Activated B cell treated with CpG ODN at 0.5 μM for 24 hours (primary cell): ENCODE measurements around the gene KCNJ6. TPM values are rescaled to one million over a fixed set of nuclear protein-coding genes. Genes with fewer than 3 reads are reported as not detected.

Experiments used
- ATAC-seq: fragments of 200-7000 bp; cut with Tn5 transposase; one replicate; pipeline ENCODE4 v1.10.0; 2021; ENCODE audit warnings: low read depth, mild to moderate bottlenecking, moderate library complexity
- CTCF ChIA-PET: fragments of 350-600 bp; sonication (Branson Sonifier 250); formaldehyde crosslinking; loops from one replicate; lab custom pipeline; 2021; ENCODE audit warnings: antibody characterized with exemption; lab: Charles Lee
- POLR2A ChIA-PET: fragments of 350-600 bp; sonication (Branson Sonifier 250); formaldehyde crosslinking; loops from one replicate; lab custom pipeline; 2021; ENCODE audit warnings: antibody characterized with exemption; lab: Charles Lee
- DNase-seq: peaks from one replicate; pipeline ENCODE4 v3.0.0; 2022
- H3K27ac Mint-ChIP-seq: one replicate; pipeline ENCODE4 v1.8.0; 2020; ENCODE audit warnings: mixed read lengths
- H3K27me3 Mint-ChIP-seq: one replicate; pipeline ENCODE4 v1.8.0; 2021; ENCODE audit warnings: mixed read lengths
- H3K36me3 Mint-ChIP-seq: one replicate; pipeline ENCODE4 v1.8.0; 2021; ENCODE audit warnings: low read depth, mixed read lengths
- H3K4me1 Mint-ChIP-seq: one replicate; pipeline ENCODE4 v1.8.0; 2021; ENCODE audit warnings: mixed read lengths
- H3K4me3 Mint-ChIP-seq: one replicate; pipeline ENCODE4 v1.8.0; 2020; ENCODE audit warnings: mild to moderate bottlenecking, mixed read lengths
- H3K9me3 Mint-ChIP-seq: one replicate; pipeline ENCODE4 v1.8.0; 2020; ENCODE audit warnings: mixed read lengths
- intact Hi-C: fragments of 100-400 bp; cut with micrococcal nuclease; formaldehyde crosslinking; loops from one replicate; pipeline ENCODE4 v1.15.1; 2024
- total RNA-seq: library from RNA; stranded (reverse); gene quantifications from 2 replicates; pipeline ENCODE4 v1.2.3, GENCODE V29; 2022
- TF ChIP-seq, protein P1 (sequence below): fragments of 200-600 bp; IDR thresholded peaks from one replicate; pipeline ENCODE4 v1.8.0; 2022; ENCODE audit warnings: antibody characterized with exemption, mild to moderate bottlenecking

KCNJ6 gene
- total RNA-seq, 1 donor from 2014 or later, result not detected

- Mint-ChIP-seq H3K4me1 (no peaks in the 10 kb centered on the region), H3K27ac (no peak overlapping the region), H3K27me3 (peaks cover 11% of the 10 kb centered on the region), H3K4me3 (no peak overlapping the region), H3K9me3 (no peaks in the 10 kb centered on the region), H3K36me3 (no peaks in the 10 kb centered on the region)
- ATAC-seq (no peak), DNase-seq (no peak)
- TF ChIP-seq, protein P1, sequence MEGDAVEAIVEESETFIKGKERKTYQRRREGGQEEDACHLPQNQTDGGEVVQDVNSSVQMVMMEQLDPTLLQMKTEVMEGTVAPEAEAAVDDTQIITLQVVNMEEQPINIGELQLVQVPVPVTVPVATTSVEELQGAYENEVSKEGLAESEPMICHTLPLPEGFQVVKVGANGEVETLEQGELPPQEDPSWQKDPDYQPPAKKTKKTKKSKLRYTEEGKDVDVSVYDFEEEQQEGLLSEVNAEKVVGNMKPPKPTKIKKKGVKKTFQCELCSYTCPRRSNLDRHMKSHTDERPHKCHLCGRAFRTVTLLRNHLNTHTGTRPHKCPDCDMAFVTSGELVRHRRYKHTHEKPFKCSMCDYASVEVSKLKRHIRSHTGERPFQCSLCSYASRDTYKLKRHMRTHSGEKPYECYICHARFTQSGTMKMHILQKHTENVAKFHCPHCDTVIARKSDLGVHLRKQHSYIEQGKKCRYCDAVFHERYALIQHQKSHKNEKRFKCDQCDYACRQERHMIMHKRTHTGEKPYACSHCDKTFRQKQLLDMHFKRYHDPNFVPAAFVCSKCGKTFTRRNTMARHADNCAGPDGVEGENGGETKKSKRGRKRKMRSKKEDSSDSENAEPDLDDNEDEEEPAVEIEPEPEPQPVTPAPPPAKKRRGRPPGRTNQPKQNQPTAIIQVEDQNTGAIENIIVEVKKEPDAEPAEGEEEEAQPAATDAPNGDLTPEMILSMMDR, result no peak
- intact Hi-C loops, result no loop called here
- ChIA-PET POLR2A (no interaction called here), CTCF (no interaction called here)
Measured at GRCh38 chr21:37696936-37697335, 219.3 kb downstream of the KCNJ6 start.

DNA sequence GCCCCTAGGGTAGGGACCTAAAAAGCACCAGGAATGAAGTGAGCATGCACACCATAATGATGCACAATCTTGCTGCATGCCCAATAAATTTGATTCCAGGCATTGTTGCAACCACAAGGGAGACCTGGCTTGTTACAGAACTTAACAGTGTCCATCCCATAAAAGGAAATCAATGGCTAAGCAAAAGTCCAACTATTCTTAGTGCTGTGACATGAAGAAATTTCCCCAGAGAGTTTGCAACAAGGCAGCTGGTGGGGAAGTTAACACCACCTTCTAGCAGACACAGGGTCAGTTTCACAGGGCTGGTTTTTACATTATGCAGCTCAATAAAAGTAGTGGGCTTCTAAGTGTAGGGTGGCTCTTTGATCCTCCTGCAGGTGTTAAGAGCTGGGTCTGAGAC is 221.1 kb downstream of the KCNJ6 start:
- Mint-ChIP-seq H3K9me3 (no peaks in the 10 kb centered on the region), H3K36me3 (no peaks in the 10 kb centered on the region)

GRCh38 chr21:37688952-37689659 is 227.2 kb downstream of the KCNJ6 start:
- Mint-ChIP-seq H3K9me3 (no peaks in the 10 kb centered on the region), H3K27me3 (peaks cover 3% of the 10 kb centered on the region), H3K4me3 (no peak overlapping the region), H3K4me1 (peaks cover 7% of the 10 kb centered on the region), H3K36me3 (no peaks in the 10 kb centered on the region), H3K27ac (no peak overlapping the region)
- ChIA-PET CTCF (no interaction called here), POLR2A (no interaction called here)
- TF ChIP-seq, protein P1, result no peak
- ATAC-seq (no peak), DNase-seq (no peak)
- intact Hi-C loops, result no loop called here

More for the DNA sequence above, 221.1 kb downstream of the KCNJ6 start:
- Mint-ChIP-seq H3K27me3 (peaks cover 11% of the 10 kb centered on the region), H3K27ac (no peak overlapping the region), H3K4me3 (no peak overlapping the region), H3K4me1 (no peaks in the 10 kb centered on the region)
- TF ChIP-seq, protein P1, result no peak
- ChIA-PET CTCF (no interaction called here), POLR2A (no interaction called here)
- intact Hi-C loops, result no loop called here
- DNase-seq (no peak), ATAC-seq (no peak)

GRCh38 chr21:37686991-37687810 is 229.1 kb downstream of the KCNJ6 start:
- H3K27me3 Mint-ChIP-seq, result peaks cover 7% of the 10 kb centered on the region

DNA sequence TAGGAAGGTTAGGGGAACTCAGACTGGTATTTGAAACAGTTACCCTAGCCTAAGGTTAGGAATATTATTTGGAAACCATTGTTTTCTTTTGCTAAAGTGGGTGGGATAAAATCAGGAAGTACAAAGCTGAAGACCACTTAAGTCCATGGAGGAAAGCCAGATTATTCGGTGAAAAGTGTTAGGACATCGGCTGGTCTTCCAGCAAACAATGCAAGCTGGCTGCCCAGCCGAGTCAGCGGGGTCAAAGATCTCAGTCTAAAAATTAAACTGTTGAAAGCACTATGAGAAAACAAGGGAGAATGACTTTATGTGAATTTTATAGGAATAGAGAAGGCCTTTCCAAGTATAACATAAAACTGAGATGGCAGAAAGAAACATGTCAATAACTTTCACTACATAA is 231.7 kb downstream of the KCNJ6 start:
- H3K27ac Mint-ChIP-seq, result no peak overlapping the region

More at GRCh38 chr21:37686991-37687810, 229.1 kb downstream of the KCNJ6 start:
- TF ChIP-seq, protein P1, result no peak
- Mint-ChIP-seq H3K4me1 (peaks cover 7% of the 10 kb centered on the region), H3K36me3 (no peaks in the 10 kb centered on the region), H3K9me3 (no peaks in the 10 kb centered on the region), H3K4me3 (no peak overlapping the region), H3K27ac (no peak overlapping the region)
- ATAC-seq, result no peak
- DNase-seq, result no peak
- intact Hi-C loops, result no loop called here
- ChIA-PET CTCF (no interaction called here), POLR2A (no interaction called here)

More for the DNA sequence above, 231.7 kb downstream of the KCNJ6 start:
- intact Hi-C loops, result no loop called here
- Mint-ChIP-seq H3K4me1 (peaks cover 6% of the 10 kb centered on the region), H3K4me3 (no peak overlapping the region), H3K9me3 (no peaks in the 10 kb centered on the region), H3K36me3 (no peaks in the 10 kb centered on the region), H3K27me3 (peaks cover 17% of the 10 kb centered on the region)
- ATAC-seq (no peak), DNase-seq (no peak)
- TF ChIP-seq, protein P1, result no peak
- ChIA-PET CTCF (no interaction called here), POLR2A (no interaction called here)
